Trophoblast cell (in vitro differentiated cells and primary cell): ENCODE measurements around the gene ZNF430.

Experiments
- DNase-seq, 2 donors: peaks; one replicate each; pipeline ENCODE4 v3.0.0-alpha.2; 2016
- H2AFZ ChIP-seq: 2 replicates; pipeline ENCODE4 v1.6.1; 2013; ENCODE audit warnings: low read length, moderate library complexity, mild to moderate bottlenecking; ENCODE audit not compliant: insufficient read depth, poor library complexity
- H2AK5ac ChIP-seq: 2 replicates; pipeline ENCODE4 v1.6.1; 2013; ENCODE audit warnings: mild to moderate bottlenecking, low read length
- H2BK120ac ChIP-seq: 2 replicates; pipeline ENCODE4 v1.6.1; 2013; ENCODE audit warnings: low read length, mild to moderate bottlenecking, moderate library complexity; ENCODE audit not compliant: insufficient read depth, poor library complexity
- H2BK12ac ChIP-seq: 2 replicates; pipeline ENCODE4 v1.6.1; 2013; ENCODE audit warnings: mild to moderate bottlenecking, low read length, moderate library complexity
- H2BK5ac ChIP-seq: 2 replicates; pipeline ENCODE4 v1.6.1; 2013; ENCODE audit warnings: low read length, low read depth, moderate library complexity, mild to moderate bottlenecking; ENCODE audit not compliant: poor library complexity
- H3K14ac ChIP-seq: 2 replicates; pipeline ENCODE4 v1.6.1; 2013; ENCODE audit warnings: mild to moderate bottlenecking, low read length
- H3K18ac ChIP-seq: 2 replicates; pipeline ENCODE4 v1.6.1; 2013; ENCODE audit warnings: mild to moderate bottlenecking, low read length
- H3K23ac ChIP-seq: 2 replicates; pipeline ENCODE4 v1.6.1; 2013; ENCODE audit warnings: low read length
- H3K27ac ChIP-seq: 2 replicates; pipeline ENCODE4 v1.5.1; 2013; ENCODE audit warnings: low read depth, mild to moderate bottlenecking, inconsistent platforms, low read length, moderate library complexity
- H3K27me3 ChIP-seq: 2 replicates; pipeline ENCODE4 v1.6.1; 2013; ENCODE audit warnings: inconsistent platforms, mild to moderate bottlenecking, low read length, moderate library complexity; ENCODE audit not compliant: insufficient read depth
- H3K36me3 ChIP-seq, 2 experiments: 1 replicate in 1 of 2; 2 replicates in 1 of 2; pipeline ENCODE4 v1.6.1; 2013; ENCODE audit warnings: low read length in 2 of 2, mild to moderate bottlenecking in 2 of 2, moderate library complexity in 1 of 2; ENCODE audit not compliant: insufficient read depth in 2 of 2, control insufficient read depth in 1 of 2
- H3K4ac ChIP-seq: 2 replicates; pipeline ENCODE4 v1.6.1; 2013; ENCODE audit warnings: low read depth, mild to moderate bottlenecking, low read length, moderate library complexity
- H3K4me1 ChIP-seq, 2 experiments: 1 replicate in 1 of 2; 2 replicates in 1 of 2; pipeline ENCODE4 v1.6.1; 2013; ENCODE audit warnings: low read length in 2 of 2, mild to moderate bottlenecking in 2 of 2, moderate library complexity in 1 of 2; ENCODE audit not compliant: insufficient read depth in 2 of 2, control insufficient read depth in 1 of 2
- H3K4me2 ChIP-seq: 2 replicates; pipeline ENCODE4 v1.6.1; 2013; ENCODE audit warnings: inconsistent platforms, mild to moderate bottlenecking, low read length, moderate library complexity
- H3K4me3 ChIP-seq: 2 replicates; pipeline ENCODE4 v1.5.1; 2013; ENCODE audit warnings: mild to moderate bottlenecking, low read depth, low read length, inconsistent platforms
- H3K79me1 ChIP-seq: one replicate; pipeline ENCODE4 v1.6.1; 2013; ENCODE audit warnings: low read length
- H3K79me2 ChIP-seq: 2 replicates; pipeline ENCODE4 v1.6.1; 2013; ENCODE audit warnings: low read length, mild to moderate bottlenecking; ENCODE audit not compliant: control insufficient read depth, insufficient read depth, poor library complexity
- H3K9ac ChIP-seq: 2 replicates; pipeline ENCODE4 v1.6.1; 2013; ENCODE audit warnings: mild to moderate bottlenecking, low read length
- H3K9me3 ChIP-seq: 2 replicates; pipeline ENCODE4 v1.6.1; 2013; ENCODE audit warnings: low read depth, mild to moderate bottlenecking, control low read depth, inconsistent platforms, low read length; ENCODE audit not compliant: insufficient read depth
- H4K12ac ChIP-seq: 2 replicates; pipeline ENCODE4 v1.6.1; 2013; ENCODE audit warnings: low read depth, mild to moderate bottlenecking, low read length, moderate library complexity
- H4K8ac ChIP-seq: 2 replicates; pipeline ENCODE4 v1.6.1; 2013; ENCODE audit warnings: low read depth, mild to moderate bottlenecking, low read length, moderate library complexity
- H4K91ac ChIP-seq: one replicate; pipeline ENCODE4 v1.6.1; 2013; ENCODE audit warnings: low read depth, mild to moderate bottlenecking, low read length, moderate library complexity
- WGBS: extraction: QIAGEN DNeasy Blood & Tissue Kit; methylation state at CpG from one replicate; pipeline ENCODE4 v1.1.7; 2013; ENCODE audit warnings: missing lambda C conversion rate; ENCODE audit not compliant: insufficient read length, insufficient coverage; ENCODE audit errors: extremely low coverage; 5-methylcytosine and 5-hydroxymethylcytosine counted together

The ZNF430 gene

DNA sequence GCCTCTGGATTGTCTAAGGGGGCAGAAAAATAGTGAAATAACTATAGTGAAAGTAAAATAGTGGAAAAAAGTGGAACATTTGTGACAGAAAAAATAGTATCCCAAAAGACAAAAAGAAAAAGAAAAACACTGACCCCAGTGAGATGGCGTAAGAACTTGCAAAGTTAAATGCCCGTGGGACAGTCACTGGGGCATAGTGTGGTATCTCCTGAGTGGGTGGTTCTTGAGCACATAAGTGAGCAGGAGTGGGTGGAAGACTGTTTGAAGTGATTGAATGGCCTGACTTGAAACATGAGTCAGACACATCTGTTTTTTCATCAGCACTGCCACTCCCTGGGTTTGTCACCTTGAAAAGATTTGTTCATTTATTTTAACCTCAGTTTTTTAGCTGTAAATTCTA, 2.5 kb downstream of the ZNF430 start:
- no peak overlapping the region for H3K18ac ChIP-seq
- H3K27ac ChIP-seq: peak overlapping the region; percentile 48
- no peaks in the 10 kb centered on the region for H3K9me3 ChIP-seq
- peak overlapping the region; percentile 44 for H3K4me2 ChIP-seq
- peaks cover 10% of the 10 kb centered on the region for H3K79me1 ChIP-seq
- no peak overlapping the region for H2BK12ac ChIP-seq
- H4K8ac ChIP-seq: no peak overlapping the region
- H2AK5ac ChIP-seq: no peak overlapping the region
- no peak overlapping the region for H2BK120ac ChIP-seq
- H3K4ac ChIP-seq: no peak overlapping the region
- no peak overlapping the region for H3K9ac ChIP-seq
- no peak for DNase-seq
- no peak overlapping the region for H4K12ac ChIP-seq
- no CpG with 5 or more reads among the region's 2 CpGs for WGBS
- no peak overlapping the region for H3K23ac ChIP-seq
- H2AFZ ChIP-seq: no peak overlapping the region
- no peak overlapping the region for H3K4me3 ChIP-seq
- no peak overlapping the region for H4K91ac ChIP-seq
- H3K36me3 ChIP-seq: peaks cover 9 to 15% of the 10 kb centered on the region in 2 experiments
- H3K79me2 ChIP-seq: peaks cover 15% of the 10 kb centered on the region
- H2BK5ac ChIP-seq: no peak overlapping the region
- peaks cover 3 to 15% of the 10 kb centered on the region in 2 experiments for H3K4me1 ChIP-seq
- H3K27me3 ChIP-seq: no peaks in the 10 kb centered on the region
- no peak overlapping the region for H3K14ac ChIP-seq

DNA sequence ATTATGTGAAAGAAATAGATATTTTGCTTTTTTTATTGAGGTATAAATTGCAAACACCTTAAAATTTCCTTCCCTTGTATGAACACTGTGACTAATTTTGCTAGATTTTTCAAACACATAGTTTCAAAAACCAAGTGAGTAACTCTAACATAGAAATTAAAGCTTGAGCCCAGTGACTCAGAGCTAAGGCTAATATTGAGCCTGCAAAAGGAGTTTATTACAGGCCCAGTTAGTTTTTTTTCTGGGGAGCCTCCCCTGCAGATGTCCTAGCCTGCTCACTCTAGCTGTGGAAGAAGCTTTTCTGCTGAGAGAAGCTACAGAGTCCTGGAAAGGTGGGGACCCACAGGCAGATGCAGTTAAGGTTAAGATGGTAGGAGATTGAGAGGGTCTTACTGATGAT, 3.4 kb downstream of the ZNF430 start:
- H2BK5ac ChIP-seq: no peak overlapping the region
- no peak overlapping the region for H4K12ac ChIP-seq
- H3K9ac ChIP-seq: no peak overlapping the region
- H3K4me2 ChIP-seq: no peak overlapping the region
- no peak overlapping the region for H2BK120ac ChIP-seq
- no peak overlapping the region for H3K14ac ChIP-seq
- H4K91ac ChIP-seq: no peak overlapping the region
- no peak overlapping the region for H2BK12ac ChIP-seq
- no peak overlapping the region for H4K8ac ChIP-seq
- H2AK5ac ChIP-seq: no peak overlapping the region
- no peak overlapping the region for H3K18ac ChIP-seq
- H3K4me1 ChIP-seq: peaks cover 3 to 17% of the 10 kb centered on the region in 2 experiments
- H3K4ac ChIP-seq: no peak overlapping the region
- H3K27me3 ChIP-seq: no peaks in the 10 kb centered on the region
- H2AFZ ChIP-seq: no peak overlapping the region
- peaks cover 12% of the 10 kb centered on the region for H3K79me1 ChIP-seq
- no peak overlapping the region for H3K27ac ChIP-seq
- H3K4me3 ChIP-seq: no peak overlapping the region
- H3K23ac ChIP-seq: no peak overlapping the region
- H3K36me3 ChIP-seq: peaks cover 9 to 17% of the 10 kb centered on the region in 2 experiments
- DNase-seq: no peak
- no peaks in the 10 kb centered on the region for H3K9me3 ChIP-seq
- peaks cover 15% of the 10 kb centered on the region for H3K79me2 ChIP-seq

DNA sequence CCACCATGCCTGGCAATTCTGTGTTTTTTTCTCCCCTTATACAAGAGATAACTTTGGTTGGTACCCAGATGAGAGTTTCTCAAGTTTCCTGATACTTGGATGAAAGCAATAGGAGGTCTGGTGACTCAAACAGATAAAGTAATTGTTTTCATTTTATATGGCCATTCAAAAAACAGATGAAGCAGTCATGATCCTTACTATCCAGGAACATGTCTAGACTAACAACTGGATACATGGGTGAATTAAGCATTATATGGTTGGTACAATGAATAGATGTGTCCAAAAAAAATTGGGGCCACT, 8.5 kb downstream of the ZNF430 start:
- H3K79me2 ChIP-seq: peaks cover 4% of the 10 kb centered on the region
- no peak overlapping the region for H4K8ac ChIP-seq
- no peaks in the 10 kb centered on the region for H3K27me3 ChIP-seq
- H3K18ac ChIP-seq: peak overlapping the region; percentile 71
- no peak overlapping the region for H4K91ac ChIP-seq
- H3K14ac ChIP-seq: no peak overlapping the region
- H3K4me1 ChIP-seq: peaks cover 0 to 9% of the 10 kb centered on the region in 2 experiments
- no peak overlapping the region for H2AFZ ChIP-seq
- H4K12ac ChIP-seq: no peak overlapping the region
- H3K4ac ChIP-seq: peak overlapping the region; percentile 62
- H2BK12ac ChIP-seq: no peak overlapping the region
- no peak for DNase-seq
- H3K23ac ChIP-seq: no peak overlapping the region
- no peak overlapping the region for H2AK5ac ChIP-seq
- no peak overlapping the region for H2BK5ac ChIP-seq
- no peak overlapping the region for H3K4me3 ChIP-seq
- no peaks in the 10 kb centered on the region for H3K9me3 ChIP-seq
- peak overlapping the region; percentile 60 for H2BK120ac ChIP-seq
- no peak overlapping the region for H3K4me2 ChIP-seq
- peak overlapping the region; percentile 35 for H3K27ac ChIP-seq
- no peak overlapping the region for H3K9ac ChIP-seq
- H3K36me3 ChIP-seq: peaks cover 9 to 20% of the 10 kb centered on the region in 2 experiments
- peaks cover 4% of the 10 kb centered on the region for H3K79me1 ChIP-seq

DNA sequence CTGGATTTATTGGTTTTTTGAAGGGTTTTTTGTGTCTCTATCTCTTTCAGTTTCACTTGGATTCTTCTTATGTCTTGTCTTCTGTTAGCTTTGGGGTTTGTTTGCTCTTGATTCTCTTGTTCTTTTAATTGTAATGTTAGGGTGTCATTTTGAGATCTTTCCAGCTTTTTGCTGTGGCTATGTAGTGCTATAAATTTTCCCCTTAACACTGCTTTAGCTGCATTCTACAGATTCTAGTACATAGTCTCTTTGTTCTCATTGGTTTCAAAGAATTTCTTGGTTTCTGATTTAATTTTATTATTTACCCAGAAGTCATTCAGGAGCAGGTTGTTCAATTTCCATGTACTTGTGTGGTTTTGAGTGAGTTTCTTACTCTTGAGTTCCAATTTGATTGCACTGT, 24.6 kb downstream of the ZNF430 start:
- H3K4me1 ChIP-seq: no peaks in the 10 kb centered on the region
- H3K9ac ChIP-seq: no peak overlapping the region
- H3K79me1 ChIP-seq: no peaks in the 10 kb centered on the region
- H3K9me3 ChIP-seq: no peaks in the 10 kb centered on the region
- H4K8ac ChIP-seq: no peak overlapping the region
- no peak overlapping the region for H2AFZ ChIP-seq
- no peak overlapping the region for H3K4ac ChIP-seq
- H4K12ac ChIP-seq: no peak overlapping the region
- H3K14ac ChIP-seq: no peak overlapping the region
- no peak overlapping the region for H2BK120ac ChIP-seq
- H3K4me2 ChIP-seq: no peak overlapping the region
- H3K4me3 ChIP-seq: no peak overlapping the region
- no peak overlapping the region for H2BK5ac ChIP-seq
- no peak overlapping the region for H2AK5ac ChIP-seq
- no peak overlapping the region for H3K23ac ChIP-seq
- peaks cover 14 to 19% of the 10 kb centered on the region in 2 experiments for H3K36me3 ChIP-seq
- no peak overlapping the region for H3K27ac ChIP-seq
- H3K27me3 ChIP-seq: no peaks in the 10 kb centered on the region
- no peak overlapping the region for H2BK12ac ChIP-seq
- no peaks in the 10 kb centered on the region for H3K79me2 ChIP-seq
- DNase-seq: no peak
- H4K91ac ChIP-seq: no peak overlapping the region
- H3K18ac ChIP-seq: no peak overlapping the region

DNA sequence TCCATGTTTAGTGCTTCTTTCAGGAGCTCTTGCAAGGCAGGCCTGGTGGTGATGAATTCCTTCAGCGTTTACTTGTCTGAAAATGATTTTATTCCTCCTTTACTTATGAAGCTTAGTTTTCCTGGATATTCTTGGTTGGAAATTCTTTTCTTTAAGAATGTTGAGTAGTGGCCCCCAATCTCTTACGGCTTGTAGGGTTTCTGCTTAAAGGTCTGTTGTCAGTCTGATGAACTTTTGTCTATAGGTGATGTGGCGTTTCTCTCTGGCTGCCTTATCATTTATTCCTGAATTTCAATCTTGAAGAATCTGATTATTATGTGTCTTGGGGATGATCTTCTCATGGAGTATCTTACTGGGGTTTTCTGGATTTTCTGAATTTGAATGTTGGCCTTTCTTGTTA, 26.0 kb downstream of the ZNF430 start:
- Histone ChIP-seq H2AFZ (no peak overlapping the region), H3K79me2 (no peaks in the 10 kb centered on the region), H4K8ac (no peak overlapping the region), H3K14ac (no peak overlapping the region), H3K79me1 (no peaks in the 10 kb centered on the region), H3K4me2 (no peak overlapping the region), H3K9me3 (no peaks in the 10 kb centered on the region), H3K9ac (no peak overlapping the region), H2BK12ac (no peak overlapping the region), H2AK5ac (no peak overlapping the region), H3K36me3 (peaks cover 16 to 20% of the 10 kb centered on the region in 2 experiments), H3K4me3 (no peak overlapping the region), H2BK120ac (no peak overlapping the region), H2BK5ac (no peak overlapping the region), H3K27ac (no peak overlapping the region), H3K18ac (no peak overlapping the region), H3K27me3 (no peaks in the 10 kb centered on the region), H3K23ac (no peak overlapping the region), H3K4me1 (no peaks in the 10 kb centered on the region), H4K12ac (no peak overlapping the region), H3K4ac (no peak overlapping the region), H4K91ac (no peak overlapping the region)
- DNase-seq: no peak
- WGBS: no CpG with 5 or more reads among the region's 3 CpGs
